ENCODE data around the gene PRKG2. TPM values are rescaled to one million over a fixed set of nuclear protein-coding genes. Genes with fewer than 3 reads are reported as not detected.

Gene PRKG2
- total and polyA plus RNA-seq, 2 experiments from 2014 or later = 6.7 to 17.4 TPM

- Histone ChIP-seq H3K4me2 (no peak overlapping the region), H3K9me3 (ENCODE audit: low read depth) (no peaks in the 10 kb centered on the region), H3K4me3 (no peak overlapping the region), H3K36me3 (replicated peaks; ENCODE audit: insufficient read depth, low read depth) (no peaks in the 10 kb centered on the region), H3K27ac (no peak overlapping the region), H3K4me1 (ENCODE audit: insufficient read depth) (no peaks in the 10 kb centered on the region), H3K79me2 (no peaks in the 10 kb centered on the region), H3K9me2 (replicated peaks; ENCODE audit: insufficient read depth) (no peaks in the 10 kb centered on the region), H2AFZ (no peak overlapping the region), H4K20me1 (ENCODE audit: insufficient read depth, poor library complexity, severe bottlenecking) (no peaks in the 10 kb centered on the region), H3K27me3 (no peaks in the 10 kb centered on the region)
- no peak for DNase-seq (ENCODE audit: low spot score)
- TF ChIP-seq EZH2phosphoT487 (IDR thresholded peaks at IDR 0.05; ENCODE audit: low read depth, severe bottlenecking, unreplicated experiment) = no peak
- TF ChIP-seq EZH2 (IDR thresholded peaks at IDR 0.05; ENCODE audit: borderline replicate concordance) = no peak
- no peak for TF ChIP-seq CTCF (IDR thresholded peaks at IDR 0.05; ENCODE audit: poor library complexity)
- 75% methylated on average over 7 of the region's 7 CpGs for WGBS (ENCODE audit: low lambda C conversion rate, missing lambda C conversion rate)
Observed at GRCh38 chr4:81118086-81118485, 96.9 kb downstream of the PRKG2 start.

GRCh38 chr4:81116566-81116965, 98.5 kb downstream of the PRKG2 start:
- no peaks in the 10 kb centered on the region for H3K79me2 ChIP-seq
- no peak for TF ChIP-seq CTCF (IDR thresholded peaks at IDR 0.05; ENCODE audit: poor library complexity)
- no peak for TF ChIP-seq EZH2phosphoT487 (IDR thresholded peaks at IDR 0.05; ENCODE audit: low read depth, severe bottlenecking, unreplicated experiment)
- TF ChIP-seq EZH2 (IDR thresholded peaks at IDR 0.05; ENCODE audit: borderline replicate concordance) = no peak
- no peak for DNase-seq (ENCODE audit: low spot score)
- H2AFZ ChIP-seq = no peak overlapping the region
- H3K4me3 ChIP-seq = no peak overlapping the region
- no peaks in the 10 kb centered on the region for H3K9me3 ChIP-seq (ENCODE audit: low read depth)
- no peak overlapping the region for H3K27ac ChIP-seq
- H3K27me3 ChIP-seq = no peaks in the 10 kb centered on the region
- no peak overlapping the region for H3K4me2 ChIP-seq
- WGBS (ENCODE audit: low lambda C conversion rate, missing lambda C conversion rate) = 82% methylated on average over 1 of the region's 1 CpG
- H3K4me1 ChIP-seq (ENCODE audit: insufficient read depth) = no peaks in the 10 kb centered on the region
- H4K20me1 ChIP-seq (ENCODE audit: insufficient read depth, poor library complexity, severe bottlenecking) = no peaks in the 10 kb centered on the region
- H3K36me3 ChIP-seq (replicated peaks; ENCODE audit: insufficient read depth, low read depth) = no peaks in the 10 kb centered on the region
- H3K9me2 ChIP-seq (replicated peaks; ENCODE audit: insufficient read depth) = no peaks in the 10 kb centered on the region

GRCh38 chr4:81113024-81113423, 102.0 kb downstream of the PRKG2 start:
- no peak overlapping the region for H3K4me2 ChIP-seq
- 94% methylated on average over 5 of the region's 5 CpGs for WGBS (ENCODE audit: low lambda C conversion rate, missing lambda C conversion rate)
- H3K79me2 ChIP-seq = no peaks in the 10 kb centered on the region
- DNase-seq (ENCODE audit: low spot score) = no peak
- no peak overlapping the region for H2AFZ ChIP-seq
- no peaks in the 10 kb centered on the region for H3K4me1 ChIP-seq (ENCODE audit: insufficient read depth)
- H3K9me3 ChIP-seq (ENCODE audit: low read depth) = no peaks in the 10 kb centered on the region
- no peaks in the 10 kb centered on the region for H3K36me3 ChIP-seq (replicated peaks; ENCODE audit: insufficient read depth, low read depth)
- TF ChIP-seq EZH2phosphoT487 (IDR thresholded peaks at IDR 0.05; ENCODE audit: low read depth, severe bottlenecking, unreplicated experiment) = no peak
- TF ChIP-seq CTCF (IDR thresholded peaks at IDR 0.05; ENCODE audit: poor library complexity) = no peak
- TF ChIP-seq EZH2 (IDR thresholded peaks at IDR 0.05; ENCODE audit: borderline replicate concordance) = no peak
- H3K9me2 ChIP-seq (replicated peaks; ENCODE audit: insufficient read depth) = no peaks in the 10 kb centered on the region
- no peak overlapping the region for H3K4me3 ChIP-seq
- H3K27ac ChIP-seq = no peak overlapping the region
- H4K20me1 ChIP-seq (ENCODE audit: insufficient read depth, poor library complexity, severe bottlenecking) = no peaks in the 10 kb centered on the region
- no peaks in the 10 kb centered on the region for H3K27me3 ChIP-seq

- TF ChIP-seq EZH2 (IDR thresholded peaks at IDR 0.05; ENCODE audit: borderline replicate concordance) (no peak), CTCF (IDR thresholded peaks at IDR 0.05; ENCODE audit: poor library complexity) (no peak)
- H3K4me3 ChIP-seq = no peak overlapping the region
- H2AFZ ChIP-seq = no peak overlapping the region
- no peak for DNase-seq (ENCODE audit: low spot score)
- H3K27me3 ChIP-seq = no peaks in the 10 kb centered on the region
- H3K4me1 ChIP-seq (ENCODE audit: insufficient read depth) = no peaks in the 10 kb centered on the region
- no peaks in the 10 kb centered on the region for H3K79me2 ChIP-seq
- 96% methylated on average over 1 of the region's 1 CpG for WGBS (ENCODE audit: low lambda C conversion rate, missing lambda C conversion rate)
- H3K36me3 ChIP-seq (replicated peaks; ENCODE audit: insufficient read depth, low read depth) = no peaks in the 10 kb centered on the region
- no peaks in the 10 kb centered on the region for H4K20me1 ChIP-seq (ENCODE audit: insufficient read depth, poor library complexity, severe bottlenecking)
- H3K4me2 ChIP-seq = no peak overlapping the region
- H3K27ac ChIP-seq = no peak overlapping the region
- no peaks in the 10 kb centered on the region for H3K9me3 ChIP-seq (ENCODE audit: low read depth)
- H3K9me2 ChIP-seq (replicated peaks; ENCODE audit: insufficient read depth) = no peaks in the 10 kb centered on the region
Observed at GRCh38 chr4:81109356-81109755, 105.7 kb downstream of the PRKG2 start.
